Glomerular visceral epithelial cell (primary cell): ENCODE measurements around the gene ESYT3.
"Not testable (repeated sequence)": the region's sequence is repeated elsewhere in the genome, so short reads cannot be mapped to it uniquely, and the experiment has no call there.

Experiments
- DNase-seq: peaks from one replicate; pipeline ENCODE4 v3.0.0-alpha.2; 2016; ENCODE audit errors: extremely low spot score

The ESYT3 gene

GRCh38 chr3:138443521-138444503, 9.4 kb downstream of the ESYT3 start:
- no peak for DNase-seq

GRCh38 chr3:138445236-138445635, 10.8 kb downstream of the ESYT3 start:
- DNase-seq, result no peak

GRCh38 chr3:138445654-138446053, 11.2 kb downstream of the ESYT3 start:
- DNase-seq, result no peak

- no peak for DNase-seq
Measured at GRCh38 chr3:138448631-138449030, 14.2 kb downstream of the ESYT3 start.

- no peak for DNase-seq
Measured at GRCh38 chr3:138449490-138449889, 15.1 kb downstream of the ESYT3 start.

GRCh38 chr3:138450181-138450580, 15.8 kb downstream of the ESYT3 start:
- no peak for DNase-seq

DNA sequence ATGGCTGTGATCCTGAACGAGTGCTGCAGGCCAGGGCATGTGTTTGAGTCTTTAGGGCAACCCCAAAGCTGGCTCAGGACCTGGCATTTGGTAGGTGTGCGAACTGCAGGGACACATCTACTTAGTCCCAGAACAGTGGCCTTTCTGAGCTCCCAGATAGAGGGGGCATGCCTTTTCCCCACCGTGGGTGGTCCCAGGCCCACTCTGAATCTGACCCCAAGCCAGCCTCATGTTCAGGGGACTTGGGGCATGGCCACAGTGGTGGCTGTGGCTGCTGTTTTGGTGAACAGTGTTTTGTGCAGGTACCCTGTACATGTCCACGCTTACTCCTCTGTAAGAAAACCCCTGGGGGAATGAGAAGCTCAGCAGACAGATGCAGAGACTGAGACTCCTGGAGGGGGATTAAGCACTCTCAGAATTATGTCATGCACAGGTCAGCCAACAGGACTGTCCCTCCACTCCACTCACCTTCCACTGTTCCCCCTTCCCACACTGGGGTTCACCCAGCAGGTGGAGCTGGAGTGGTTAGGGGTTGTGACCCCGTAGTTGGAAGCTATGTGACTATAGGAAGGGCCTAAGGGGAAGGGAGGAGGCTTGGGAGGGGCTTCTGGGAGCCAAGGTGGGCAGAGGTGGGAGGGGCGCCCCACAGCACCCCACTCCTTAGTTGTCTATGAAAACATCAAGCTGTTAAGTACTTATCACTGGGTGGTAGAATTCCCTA, 16.4 kb downstream of the ESYT3 start:
- DNase-seq, result no peak

- DNase-seq, result no peak
Measured at GRCh38 chr3:138451595-138452162, 17.3 kb downstream of the ESYT3 start.

DNA sequence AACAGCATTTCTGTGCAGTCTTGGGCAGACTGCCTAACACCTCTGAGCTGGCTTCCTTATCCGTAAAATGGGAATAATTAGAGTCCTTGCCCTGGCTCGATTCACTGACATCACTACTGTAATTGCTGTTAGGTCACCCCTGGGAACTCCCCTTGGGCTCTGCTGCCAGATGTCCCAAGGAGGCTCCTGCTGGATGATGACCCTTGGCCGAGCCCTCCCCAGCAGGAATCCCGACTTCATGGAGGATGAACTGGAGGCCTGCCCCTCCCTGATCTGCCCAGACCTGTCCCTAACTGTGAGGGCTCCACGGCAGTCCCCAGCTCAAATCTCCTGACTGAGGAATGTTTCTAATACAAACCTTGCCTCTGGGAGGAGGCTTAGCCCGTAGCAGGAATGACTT, 18.0 kb downstream of the ESYT3 start:
- no peak for DNase-seq

DNA sequence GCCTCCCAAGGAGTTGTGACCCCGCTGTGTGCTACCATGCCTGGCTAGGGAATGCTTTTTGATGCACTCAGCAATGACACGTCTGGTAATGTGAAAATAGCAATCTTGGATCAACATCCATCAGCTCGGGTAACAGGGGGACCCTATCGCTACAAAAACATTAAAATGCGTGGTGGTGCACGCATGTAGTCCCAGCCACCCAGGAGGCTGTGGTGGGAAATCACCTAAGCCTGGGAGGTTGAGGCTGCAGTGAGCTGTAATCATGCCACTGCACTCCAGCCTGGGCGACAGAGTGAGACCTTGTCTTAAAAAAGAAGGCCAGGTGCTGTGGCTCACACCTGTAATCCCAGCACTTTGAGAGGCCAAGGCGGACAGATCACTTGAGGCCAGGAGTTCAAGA, 19.5 kb downstream of the ESYT3 start:
- not testable (repeated sequence) for DNase-seq

GRCh38 chr3:138455801-138456716, 21.6 kb downstream of the ESYT3 start:
- no peak for DNase-seq

DNA sequence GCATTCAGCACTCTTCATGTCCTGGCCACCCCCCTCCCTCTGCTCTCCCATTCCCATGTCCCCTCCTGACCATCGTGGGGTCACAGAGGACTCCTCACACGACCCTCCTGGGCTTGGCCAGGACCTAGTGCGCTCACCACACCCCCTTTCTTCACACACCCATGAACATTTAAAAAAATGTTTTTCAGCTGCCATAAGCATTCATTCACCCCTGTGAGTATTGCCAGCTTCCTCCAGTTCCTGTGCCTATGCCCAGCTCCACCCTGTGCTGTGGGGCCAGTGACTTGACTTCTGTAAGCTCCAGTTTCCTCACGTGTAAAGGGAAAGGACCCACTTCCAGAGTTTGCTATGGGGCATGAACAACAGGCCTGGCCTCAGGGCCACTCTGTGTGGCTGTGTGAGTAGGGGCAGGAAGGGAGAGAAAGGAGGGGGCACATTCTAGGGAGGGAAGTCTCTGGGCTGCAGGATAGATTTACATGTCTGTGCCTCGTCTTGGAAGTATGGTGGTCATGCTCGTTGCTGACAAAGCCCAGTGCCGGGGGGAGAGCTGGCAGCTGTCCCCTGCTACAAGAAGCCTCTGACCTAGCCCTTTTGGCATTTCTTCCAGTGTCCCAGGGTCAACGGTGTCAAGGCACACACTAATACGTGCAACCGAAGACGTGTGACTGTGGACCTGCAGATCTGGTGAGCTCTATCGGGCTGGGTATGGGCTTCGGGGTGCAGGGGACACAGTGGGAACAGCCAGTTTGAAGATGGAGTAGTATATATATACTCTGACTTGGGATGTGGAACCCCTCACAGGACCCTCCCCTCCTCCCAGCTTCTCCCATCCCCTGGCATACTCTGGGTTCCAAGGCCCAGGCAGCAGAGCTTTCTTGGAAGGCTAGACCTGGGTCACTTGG, 22.8 kb downstream of the ESYT3 start:
- no peak for DNase-seq

GRCh38 chr3:138457863-138458735, 23.7 kb downstream of the ESYT3 start:
- no peak for DNase-seq

DNA sequence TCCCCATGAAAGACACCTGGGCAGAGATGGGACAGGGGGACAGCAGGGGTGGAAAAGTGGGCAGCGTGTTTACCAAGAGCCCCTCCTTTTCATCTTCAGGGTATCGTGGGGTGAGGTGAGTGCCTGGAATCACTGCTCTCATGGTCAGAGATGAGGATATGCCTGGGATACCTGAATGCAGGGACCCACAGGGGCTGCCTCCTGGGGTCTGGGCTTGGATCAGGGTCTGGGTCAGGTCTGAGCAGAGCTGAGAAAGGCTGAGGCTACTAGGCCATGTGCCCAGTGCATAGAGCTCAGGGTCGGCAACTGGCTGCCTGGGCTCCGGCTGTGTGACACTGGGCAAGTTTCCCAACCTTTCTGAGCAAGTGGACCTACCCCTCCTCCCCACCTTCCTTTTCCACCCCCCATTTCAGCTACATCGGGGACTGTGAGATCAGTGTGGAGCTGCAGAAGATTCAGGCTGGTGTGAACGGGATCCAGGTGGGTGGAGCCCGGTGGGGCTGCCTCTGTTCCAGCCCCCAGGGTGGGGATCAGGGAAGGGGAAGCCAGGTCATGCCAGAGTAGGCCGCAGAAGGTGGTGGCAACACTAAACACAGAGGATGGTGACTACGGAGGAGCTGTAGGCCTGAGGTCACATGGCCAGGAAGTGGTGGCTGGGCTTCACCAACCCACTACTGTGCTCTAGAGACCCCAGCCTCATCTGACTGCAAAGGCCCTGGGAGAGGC, 24.5 kb downstream of the ESYT3 start:
- DNase-seq, result no peak

DNA sequence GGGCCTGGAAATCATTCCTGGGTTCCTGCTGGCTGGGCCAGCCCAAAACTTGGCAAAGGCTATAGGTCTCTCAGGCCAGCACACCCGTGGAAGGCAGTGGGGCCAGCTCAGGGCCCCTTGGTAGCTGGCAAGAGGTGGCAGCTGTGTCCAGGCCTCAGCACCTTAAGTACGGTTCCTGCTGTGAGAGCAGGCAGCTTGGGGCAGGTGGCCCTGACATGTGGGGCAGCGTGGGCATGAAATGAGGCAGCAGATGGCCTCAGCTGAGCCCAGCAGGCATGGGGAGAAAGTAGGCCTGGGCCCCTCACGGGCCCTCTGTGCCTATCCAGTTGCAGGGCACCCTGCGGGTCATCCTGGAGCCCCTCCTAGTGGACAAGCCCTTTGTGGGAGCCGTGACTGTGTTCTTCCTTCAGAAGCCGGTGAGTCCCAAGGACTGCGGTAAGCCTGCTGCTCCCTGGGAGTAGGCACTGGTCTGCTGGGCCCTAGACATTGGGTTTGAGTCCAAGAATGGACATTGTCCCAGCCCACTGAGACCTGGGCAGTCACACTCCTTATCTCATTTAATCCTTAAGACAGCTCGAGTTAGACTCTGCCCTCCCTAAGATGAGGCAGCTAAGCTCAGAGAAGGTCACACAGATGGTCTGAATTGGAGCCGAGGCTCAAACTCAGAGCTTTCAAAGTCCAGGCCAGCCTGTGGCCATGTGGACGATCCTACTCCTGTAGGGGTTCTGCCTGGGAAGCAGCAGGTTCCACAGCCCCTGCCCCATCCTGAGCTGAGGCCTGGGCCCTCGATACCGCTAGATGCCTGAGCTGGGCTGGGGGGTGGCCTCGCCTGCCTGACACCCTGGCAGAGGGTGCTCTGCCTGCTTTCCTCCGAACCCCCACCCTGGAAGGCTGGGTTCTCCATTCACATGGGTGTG, 25.5 kb downstream of the ESYT3 start:
- DNase-seq, result no peak

DNA sequence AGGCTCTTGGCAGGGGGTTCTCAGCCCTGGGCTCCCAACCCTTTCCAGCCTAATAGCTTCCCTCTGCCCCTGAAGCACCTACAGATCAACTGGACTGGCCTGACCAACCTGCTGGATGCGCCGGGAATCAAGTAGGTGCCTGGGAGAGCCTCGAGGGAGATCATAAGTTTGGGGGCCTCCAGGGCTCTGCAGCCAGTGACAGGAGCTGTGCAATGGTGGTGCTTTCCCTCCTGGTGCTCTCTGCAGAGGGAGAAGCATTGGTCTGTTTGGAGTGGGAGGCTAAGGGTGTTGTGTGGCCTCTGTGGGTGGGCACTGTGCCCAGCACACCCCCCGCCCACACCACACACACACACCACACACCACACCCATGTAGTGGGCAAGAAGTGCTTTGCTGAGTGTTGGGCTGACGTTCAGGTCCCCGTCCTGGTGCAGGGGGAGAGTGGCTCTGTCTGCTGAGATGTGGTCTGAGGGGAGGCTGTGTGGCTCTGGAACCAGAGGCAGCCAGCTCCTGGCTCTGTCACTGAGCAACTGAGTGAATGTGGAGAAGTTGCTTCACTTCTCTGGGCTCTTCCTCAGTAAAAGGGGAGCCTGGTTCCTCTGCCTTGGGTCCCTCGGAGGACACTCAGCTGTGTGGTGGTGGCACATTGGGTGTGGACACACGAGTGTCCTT, 26.3 kb downstream of the ESYT3 start:
- DNase-seq, result no peak

DNA sequence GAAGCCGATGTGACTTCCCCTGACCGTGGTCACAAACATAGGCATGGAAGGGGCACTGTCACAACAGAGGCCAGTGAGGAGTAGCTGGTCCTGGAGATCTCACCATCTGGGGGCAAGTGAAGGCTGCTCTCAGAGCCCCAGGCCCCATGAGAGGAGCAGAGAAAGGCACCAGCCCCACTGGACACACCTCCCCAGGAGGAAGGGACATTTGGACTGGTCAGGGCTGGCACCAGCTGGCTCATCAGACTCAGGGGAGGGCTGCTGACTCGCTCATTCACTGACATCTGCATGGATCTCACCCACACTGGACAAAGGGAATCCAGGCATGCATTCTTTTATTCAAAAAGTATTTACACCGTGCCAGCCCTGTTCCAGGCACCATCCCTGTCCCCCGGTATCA, 26.8 kb downstream of the ESYT3 start:
- DNase-seq, result peak; percentile 28
